Activated CD8-positive, alpha-beta memory T cell treated with anti-CD3 and anti-CD28 coated beads for 48 hours (primary cell): ENCODE data around the gene BCAM.
"Not testable (repeated sequence)": the region's sequence is repeated elsewhere in the genome, so short reads cannot be mapped to it uniquely, and the experiment has no call there.

Experiments used
- DNase-seq, 3 experiments: peaks; one replicate each; pipeline ENCODE4 v3.0.0-alpha.2; 2020; ENCODE audit warnings: low read depth in 2 of 3, low spot score in 2 of 3

Gene BCAM

GRCh38 chr19:44848036-44848811, 39.3 kb downstream of the BCAM start:
- no peak for DNase-seq

GRCh38 chr19:44848812-44849447, 40.0 kb downstream of the BCAM start:
- DNase-seq, result no peak

GRCh38 chr19:44850641-44851109, 41.8 kb downstream of the BCAM start:
- no peak for DNase-seq

GRCh38 chr19:44851427-44851826, 42.5 kb downstream of the BCAM start:
- DNase-seq, result no peak

- no peak for DNase-seq
Measured at GRCh38 chr19:44855606-44856005, 46.7 kb downstream of the BCAM start.

- DNase-seq, result no peak
Measured at GRCh38 chr19:44856421-44857083, 47.6 kb downstream of the BCAM start.

GRCh38 chr19:44857837-44858236, 48.9 kb downstream of the BCAM start:
- DNase-seq, result no peak

GRCh38 chr19:44861576-44861975, 52.7 kb downstream of the BCAM start:
- DNase-seq, result not testable (repeated sequence)

GRCh38 chr19:44863990-44864389, 55.1 kb downstream of the BCAM start:
- DNase-seq, result no peak

- no peak for DNase-seq
Measured at GRCh38 chr19:44865196-44865767, 56.4 kb downstream of the BCAM start.

- DNase-seq, result no peak
Measured at GRCh38 chr19:44866664-44867063, 57.8 kb downstream of the BCAM start.

- DNase-seq, result no peak
Measured at GRCh38 chr19:44867578-44867977, 58.7 kb downstream of the BCAM start.

GRCh38 chr19:44869733-44870470, 61.0 kb downstream of the BCAM start:
- no peak for DNase-seq
